ENCODE measurements around the gene GALNT17.

GRCh38 chr7:71308096-71308495, 176.2 kb downstream of the GALNT17 start:
- TF ChIP-seq TAF1 (IDR thresholded peaks at IDR 0.05; ENCODE audit: low read depth, low read length) (no peak), POLR2A (IDR thresholded peaks at IDR 0.05; ENCODE audit: low read depth, low read length) (no peak), POLR2AphosphoS5 (IDR thresholded peaks at IDR 0.05; ENCODE audit: low read depth, low read length) (no peak)
